Activated B cell treated with CpG ODN at 0.5 μM for 24 hours (primary cell): ENCODE data around the gene DNAJB2. TPM values are rescaled to one million over a fixed set of nuclear protein-coding genes. Genes with fewer than 3 reads are reported as not detected.

Experiments
- ATAC-seq: fragments of 200-7000 bp; cut with Tn5 transposase; one replicate; pipeline ENCODE4 v1.10.0; 2021; ENCODE audit warnings: low read depth, mild to moderate bottlenecking, moderate library complexity
- CTCF ChIA-PET: fragments of 350-600 bp; sonication (Branson Sonifier 250); formaldehyde crosslinking; loops from one replicate; lab custom pipeline; 2021; ENCODE audit warnings: antibody characterized with exemption; lab: Charles Lee
- POLR2A ChIA-PET: fragments of 350-600 bp; sonication (Branson Sonifier 250); formaldehyde crosslinking; loops from one replicate; lab custom pipeline; 2021; ENCODE audit warnings: antibody characterized with exemption; lab: Charles Lee
- DNase-seq: peaks from one replicate; pipeline ENCODE4 v3.0.0; 2022
- H3K27ac Mint-ChIP-seq: one replicate; pipeline ENCODE4 v1.8.0; 2020; ENCODE audit warnings: mixed read lengths
- H3K27me3 Mint-ChIP-seq: one replicate; pipeline ENCODE4 v1.8.0; 2021; ENCODE audit warnings: mixed read lengths
- H3K36me3 Mint-ChIP-seq: one replicate; pipeline ENCODE4 v1.8.0; 2021; ENCODE audit warnings: low read depth, mixed read lengths
- H3K4me1 Mint-ChIP-seq: one replicate; pipeline ENCODE4 v1.8.0; 2021; ENCODE audit warnings: mixed read lengths
- H3K4me3 Mint-ChIP-seq: one replicate; pipeline ENCODE4 v1.8.0; 2020; ENCODE audit warnings: mild to moderate bottlenecking, mixed read lengths
- H3K9me3 Mint-ChIP-seq: one replicate; pipeline ENCODE4 v1.8.0; 2020; ENCODE audit warnings: mixed read lengths
- intact Hi-C: fragments of 100-400 bp; cut with micrococcal nuclease; formaldehyde crosslinking; loops from one replicate; pipeline ENCODE4 v1.15.1; 2024
- total RNA-seq: library from RNA; stranded (reverse); gene quantifications from 2 replicates; pipeline ENCODE4 v1.2.3, GENCODE V29; 2022
- TF ChIP-seq, protein P1 (sequence below): fragments of 200-600 bp; IDR thresholded peaks from one replicate; pipeline ENCODE4 v1.8.0; 2022; ENCODE audit warnings: antibody characterized with exemption, mild to moderate bottlenecking

DNAJB2 gene
- total RNA-seq, 1 donor from 2014 or later, result 71.1 TPM

DNA sequence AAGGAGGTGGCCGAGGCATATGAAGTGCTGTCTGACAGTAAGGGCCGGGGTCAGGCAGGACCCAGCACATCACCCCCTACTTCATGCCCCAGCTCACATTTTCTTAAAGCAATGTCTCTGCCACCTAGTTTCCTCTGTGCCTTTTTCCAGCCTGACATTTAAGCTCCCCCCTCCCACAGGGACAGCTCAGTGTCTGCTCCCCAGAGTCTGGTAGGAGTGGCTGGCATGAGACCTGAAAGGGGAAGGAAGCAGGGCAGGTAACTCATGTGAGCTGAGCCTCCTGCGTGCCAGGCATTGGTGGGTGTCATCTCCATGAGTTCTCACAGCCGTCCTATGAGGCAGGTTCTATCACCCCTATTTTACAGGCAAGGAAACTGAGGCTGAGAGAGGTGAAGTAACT is 1.5 kb downstream of the DNAJB2 start:
- Mint-ChIP-seq H3K27ac (peak overlapping the region; percentile 95), H3K4me3 (peak overlapping the region; percentile 89), H3K9me3 (no peaks in the 10 kb centered on the region), H3K27me3 (no peaks in the 10 kb centered on the region), H3K4me1 (peaks cover 48% of the 10 kb centered on the region), H3K36me3 (peaks cover 52% of the 10 kb centered on the region)
- TF ChIP-seq, protein P1, sequence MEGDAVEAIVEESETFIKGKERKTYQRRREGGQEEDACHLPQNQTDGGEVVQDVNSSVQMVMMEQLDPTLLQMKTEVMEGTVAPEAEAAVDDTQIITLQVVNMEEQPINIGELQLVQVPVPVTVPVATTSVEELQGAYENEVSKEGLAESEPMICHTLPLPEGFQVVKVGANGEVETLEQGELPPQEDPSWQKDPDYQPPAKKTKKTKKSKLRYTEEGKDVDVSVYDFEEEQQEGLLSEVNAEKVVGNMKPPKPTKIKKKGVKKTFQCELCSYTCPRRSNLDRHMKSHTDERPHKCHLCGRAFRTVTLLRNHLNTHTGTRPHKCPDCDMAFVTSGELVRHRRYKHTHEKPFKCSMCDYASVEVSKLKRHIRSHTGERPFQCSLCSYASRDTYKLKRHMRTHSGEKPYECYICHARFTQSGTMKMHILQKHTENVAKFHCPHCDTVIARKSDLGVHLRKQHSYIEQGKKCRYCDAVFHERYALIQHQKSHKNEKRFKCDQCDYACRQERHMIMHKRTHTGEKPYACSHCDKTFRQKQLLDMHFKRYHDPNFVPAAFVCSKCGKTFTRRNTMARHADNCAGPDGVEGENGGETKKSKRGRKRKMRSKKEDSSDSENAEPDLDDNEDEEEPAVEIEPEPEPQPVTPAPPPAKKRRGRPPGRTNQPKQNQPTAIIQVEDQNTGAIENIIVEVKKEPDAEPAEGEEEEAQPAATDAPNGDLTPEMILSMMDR, result no peak
- DNase-seq (no peak), ATAC-seq (no peak)
- CTCF ChIA-PET, result interaction anchor here (0.6 to 11.9 kb wide), 4 partner anchors 13 to 88 kb away, joined by 3 to 155 read pairs (median 19); no protein-coding TSS in a partner anchor
- POLR2A ChIA-PET, result interaction anchor here (0.9 to 8.0 kb wide), 6 partner anchors 15 to 105 kb away, joined by 3 to 260 read pairs (median 114); partner anchors contain the start of genes ANKZF1, ATG9A, CNPPD1 and GLB1L
- intact Hi-C loops, result no loop called here

GRCh38 chr2:219281588-219281987 is 2.4 kb downstream of the DNAJB2 start:
- Mint-ChIP-seq H3K4me1 (peaks cover 44% of the 10 kb centered on the region), H3K36me3 (peaks cover 60% of the 10 kb centered on the region), H3K27me3 (no peaks in the 10 kb centered on the region), H3K9me3 (no peaks in the 10 kb centered on the region), H3K27ac (no peak overlapping the region), H3K4me3 (no peak overlapping the region)
- DNase-seq (no peak), ATAC-seq (no peak)
- CTCF ChIA-PET, result interaction anchor here (1.2 to 11.9 kb wide), 2 partner anchors 12 to 17 kb away, joined by 3 to 155 read pairs; no protein-coding TSS in a partner anchor
- intact Hi-C loops, result no loop called here
- TF ChIP-seq, protein P1, result no peak
- POLR2A ChIA-PET, result interaction anchor here (1.1 to 8.0 kb wide), 4 partner anchors 14 to 106 kb away, joined by 4 to 260 read pairs (median 114); partner anchors contain the start of genes CNPPD1, GLB1L, RETREG2 and STK16

GRCh38 chr2:219282375-219282774 is 3.2 kb downstream of the DNAJB2 start:
- Mint-ChIP-seq H3K27ac (no peak overlapping the region), H3K27me3 (no peaks in the 10 kb centered on the region), H3K9me3 (no peaks in the 10 kb centered on the region), H3K4me1 (peaks cover 38% of the 10 kb centered on the region), H3K36me3 (peaks cover 62% of the 10 kb centered on the region), H3K4me3 (no peak overlapping the region)
- no peak for ATAC-seq
- ChIA-PET POLR2A (interaction anchor here (1.1 to 8.0 kb wide), 3 partner anchors 14 to 38 kb away, joined by 4 to 260 read pairs (median 138); partner anchors contain the start of genes GLB1L, STK16, TUBA4A and TUBA4B), CTCF (interaction anchor here (11.9 kb wide), 1 partner anchor 11 kb away, joined by 155 read pairs; no protein-coding TSS in a partner anchor)
- TF ChIP-seq, protein P1, result no peak
- intact Hi-C loops, result no loop called here
- DNase-seq, result no peak

- no peaks in the 10 kb centered on the region for H3K9me3 Mint-ChIP-seq
- H3K27ac Mint-ChIP-seq, result no peak overlapping the region
- H3K4me1 Mint-ChIP-seq, result peaks cover 31% of the 10 kb centered on the region
- ATAC-seq (no peak), DNase-seq (no peak)
- intact Hi-C loops, result no loop called here
- TF ChIP-seq, protein P1, result no peak
- no peak overlapping the region for H3K4me3 Mint-ChIP-seq
- POLR2A ChIA-PET, result interaction anchor here (0.8 to 8.0 kb wide), 3 partner anchors 13 to 38 kb away, joined by 3 to 260 read pairs (median 138); partner anchors contain the start of genes GLB1L, STK16, TUBA4A and TUBA4B
- peaks cover 60% of the 10 kb centered on the region for H3K36me3 Mint-ChIP-seq
- H3K27me3 Mint-ChIP-seq, result no peaks in the 10 kb centered on the region
- CTCF ChIA-PET, result interaction anchor here (11.9 kb wide), 1 partner anchor 11 kb away, joined by 155 read pairs; no protein-coding TSS in a partner anchor
These were observed 3.9 kb downstream of the DNAJB2 start for GRCh38 chr2:219282943-219283581.
